Liver (tissue), 9 donors: Measurements from ENCODE around the gene ANXA6. TPM values are rescaled to one million over a fixed set of nuclear protein-coding genes. Genes with fewer than 3 reads are reported as not detected.

ENCODE experiments used
- DNase-seq: peaks from one replicate; pipeline ENCODE4 v3.0.0-alpha.2; 2017; ENCODE audit warnings: low spot score
- H3K27ac ChIP-seq, 2 donors: one replicate each; pipeline ENCODE4 v1.7.0; 2013; ENCODE audit warnings: inconsistent platforms in 2 of 2, low read length in 2 of 2, control low read depth in 1 of 2, low read depth in 1 of 2, mild to moderate bottlenecking in 1 of 2
- H3K27me3 ChIP-seq, 4 donors: one replicate each; pipeline versions ENCODE4 v1.6.1 to v1.7.0; 2013; ENCODE audit warnings: low read length in 3 of 4, inconsistent platforms in 1 of 4, mild to moderate bottlenecking in 1 of 4, moderate library complexity in 1 of 4; ENCODE audit not compliant: control insufficient read depth in 4 of 4, insufficient read depth in 4 of 4
- H3K36me3 ChIP-seq, 4 donors: one replicate each; pipeline versions ENCODE4 v1.6.1 to v1.7.0; 2013; ENCODE audit warnings: low read length in 3 of 4, mild to moderate bottlenecking in 3 of 4, low read depth in 1 of 4, moderate library complexity in 1 of 4; ENCODE audit not compliant: control insufficient read depth in 4 of 4, insufficient read depth in 3 of 4
- H3K4me1 ChIP-seq, 4 donors: one replicate each; pipeline versions ENCODE4 v1.6.1 to v1.7.0; 2013; ENCODE audit warnings: low read length in 3 of 4, mild to moderate bottlenecking in 3 of 4, moderate library complexity in 1 of 4; ENCODE audit not compliant: control insufficient read depth in 4 of 4, insufficient read depth in 4 of 4
- H3K4me3 ChIP-seq, 3 donors: one replicate each; pipeline versions ENCODE4 v1.6.1 to v1.7.0; 2013; ENCODE audit warnings: low read length in 3 of 3, control low read depth in 1 of 3, low read depth in 1 of 3, mild to moderate bottlenecking in 1 of 3
- H3K9ac ChIP-seq, 2 donors: one replicate each; pipeline ENCODE4 v1.7.0; 2013; ENCODE audit warnings: low read length in 2 of 2, mild to moderate bottlenecking in 2 of 2, moderate library complexity in 2 of 2, control low read depth in 1 of 2, low read depth in 1 of 2
- H3K9me3 ChIP-seq, 4 donors: one replicate each; pipeline versions ENCODE4 v1.6.1 to v1.7.0; 2013; ENCODE audit warnings: low read length in 3 of 4; ENCODE audit not compliant: control insufficient read depth in 4 of 4
- CTCF ChIP-seq: fragments of 150-350 bp; IDR thresholded peaks from 2 replicates; pipeline ENCODE4 v1.5.1; 2017; ENCODE audit warnings: improper control_type of control experiment, low read depth, low read length; ENCODE audit not compliant: missing input control
- EGR1 ChIP-seq, 2 donors: IDR thresholded peaks; 2 replicates each; pipeline ENCODE4 v1.6.1; 2016 to 2018; ENCODE audit warnings: antibody characterized with exemption in 2 of 2, low read depth in 2 of 2
- FOXA1 ChIP-seq: IDR thresholded peaks from 2 replicates; pipeline ENCODE4 v1.6.1; 2016; ENCODE audit warnings: antibody characterized with exemption
- FOXA2 ChIP-seq: IDR thresholded peaks from 2 replicates; pipeline ENCODE4 v1.6.1; 2016; ENCODE audit warnings: antibody characterized with exemption
- GABPA ChIP-seq, 2 donors: IDR thresholded peaks in 1 of 2; conservative IDR thresholded peaks in 1 of 2; 2 replicates each; pipeline ENCODE4 v1.6.1; 2016; ENCODE audit warnings: antibody characterized with exemption in 2 of 2, mild to moderate bottlenecking in 1 of 2, moderate library complexity in 1 of 2
- HNF4A ChIP-seq, 2 donors: conservative IDR thresholded peaks; 2 replicates each; pipeline ENCODE4 v1.6.1; 2016; ENCODE audit warnings: antibody characterized with exemption in 2 of 2, mild to moderate bottlenecking in 2 of 2
- HNF4G ChIP-seq: IDR thresholded peaks from 2 replicates; pipeline ENCODE4 v1.6.1; 2016; ENCODE audit warnings: antibody characterized with exemption
- JUND ChIP-seq, 2 donors: IDR thresholded peaks; 2 replicates each; pipeline ENCODE4 v1.6.1; 2016; ENCODE audit warnings: antibody characterized with exemption in 2 of 2
- MAX ChIP-seq: IDR thresholded peaks from 2 replicates; pipeline ENCODE4 v1.6.1; 2016; ENCODE audit warnings: antibody characterized with exemption
- NR2F2 ChIP-seq: IDR thresholded peaks from 2 replicates; pipeline ENCODE4 v1.6.1; 2016; ENCODE audit warnings: antibody characterized with exemption
- RAD21 ChIP-seq, 2 donors: IDR thresholded peaks; 2 replicates each; pipeline ENCODE4 v1.6.1; 2016; ENCODE audit warnings: antibody characterized with exemption in 2 of 2, mild to moderate bottlenecking in 2 of 2
- RXRA ChIP-seq, 2 donors: IDR thresholded peaks; 2 replicates each; pipeline ENCODE4 v1.6.1; 2017 to 2018; ENCODE audit warnings: antibody characterized with exemption in 2 of 2, mild to moderate bottlenecking in 1 of 2
- SP1 ChIP-seq: IDR thresholded peaks from 2 replicates; pipeline ENCODE4 v1.6.1; 2018; ENCODE audit warnings: antibody characterized with exemption, mild to moderate bottlenecking
- TAF1 ChIP-seq: conservative IDR thresholded peaks from 2 replicates; pipeline ENCODE4 v1.6.1; 2016; ENCODE audit warnings: antibody characterized with exemption, mild to moderate bottlenecking
- YY1 ChIP-seq: IDR thresholded peaks from 2 replicates; pipeline ENCODE4 v1.6.1; 2016; ENCODE audit warnings: antibody characterized with exemption, mild to moderate bottlenecking
- WGBS: extraction: QIAGEN DNeasy Blood & Tissue Kit; methylation state at CpG from one replicate; pipeline ENCODE4 v1.1.7; 2013; 5-methylcytosine and 5-hydroxymethylcytosine counted together
- polyA plus RNA-seq, 2 donors: library from polyadenylated mRNA; stranded (reverse) in 1 of 2; unstranded in 1 of 2; fragments of 200-250 nt in 1 of 2; fragments of >200 nt in 1 of 2; fragmentation: Nextera tagmentation in 1 of 2; extraction: Ambion mirVana in 1 of 2; gene quantifications; one replicate each; pipeline versions ENCODE4 v1.2.1 to v1.2.3, GENCODE V29; 2013 to 2015
- total RNA-seq, 2 donors: library from RNA; depleted of rRNA; stranded (reverse); fragments of >200 nt; gene quantifications; one replicate each; pipeline ENCODE4 v1.2.3, GENCODE V29; 2014
- TF ChIP-seq, protein P1 (sequence below): IDR thresholded peaks from 2 replicates; pipeline ENCODE4 v1.6.1; 2016; ENCODE audit warnings: antibody characterized with exemption
- TF ChIP-seq, protein P2 (sequence below): IDR thresholded peaks from 2 replicates; pipeline ENCODE4 v1.6.1; 2016; ENCODE audit warnings: antibody characterized with exemption
- TF ChIP-seq, protein P3 (sequence below): IDR thresholded peaks from 2 replicates; pipeline ENCODE4 v1.6.1; 2016; ENCODE audit warnings: antibody characterized with exemption, mild to moderate bottlenecking
- donor health status: healthy.
- donor health status: healthy.
- donor health status: healthy.
- donor health status: healthy.
- donor health status: healthy.

Gene ANXA6
- total and polyA plus RNA-seq, 4 donors: 52.7 to 215 (median 126) TPM

GRCh38 chr5:151139646-151140045, 17.9 kb downstream of the ANXA6 start:
- no peaks in the 10 kb centered on the region for H3K27me3 ChIP-seq
- 93% methylated on average over 3 of the region's 3 CpGs for WGBS
- H3K4me1 ChIP-seq: peaks cover 0 to 3% (median 0%) of the 10 kb centered on the region in 4 donors
- no peaks in the 10 kb centered on the region for H3K9me3 ChIP-seq
- TF ChIP-seq CTCF: no peak
- DNase-seq: no peak
- H3K4me3 ChIP-seq: no peak overlapping the region
- no peak overlapping the region for H3K27ac ChIP-seq
- no peak overlapping the region for H3K9ac ChIP-seq
- H3K36me3 ChIP-seq: peaks cover 14 to 67% (median 54%) of the 10 kb centered on the region in 4 donors

DNA sequence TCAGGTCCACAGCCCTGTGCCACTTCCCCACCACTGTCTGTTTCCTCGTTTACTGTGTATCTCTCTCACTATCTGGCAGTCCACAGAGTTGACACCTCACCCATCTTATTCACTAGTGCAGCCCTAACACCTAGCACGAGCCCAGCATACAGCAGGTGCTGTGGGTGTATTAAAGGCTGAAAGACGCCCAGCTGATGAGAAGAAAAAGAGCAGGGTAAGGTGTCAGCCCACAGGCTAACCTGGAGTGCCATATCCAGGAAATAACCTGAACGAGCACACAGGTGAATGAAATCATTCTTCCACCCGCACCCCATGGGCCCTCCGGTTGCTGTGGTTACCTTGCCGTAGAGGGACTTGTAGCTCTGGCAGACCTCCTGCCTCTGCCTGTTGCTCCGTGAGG, 18.6 kb downstream of the ANXA6 start:
- TF ChIP-seq HNF4A (conservative IDR thresholded peaks at IDR 0.05) (no peak), FOXA1 (no peak), JUND (IDR thresholded peaks at IDR 0.05) (no peak), EGR1 (IDR thresholded peaks at IDR 0.05; ENCODE audit: low read depth in 2 of 2) (no peak), YY1 (no peak), NR2F2 (no peak), GABPA (IDR thresholded peaks at IDR 0.05 in 1 of 2, conservative IDR thresholded peaks at IDR 0.05 in 1 of 2) (no peak), MAX (no peak), RXRA (IDR thresholded peaks at IDR 0.05) (no peak), SP1 (no peak), TAF1 (no peak), RAD21 (IDR thresholded peaks at IDR 0.05) (no peak), FOXA2 (no peak), CTCF (no peak), HNF4G (no peak)
- TF ChIP-seq, protein P1, sequence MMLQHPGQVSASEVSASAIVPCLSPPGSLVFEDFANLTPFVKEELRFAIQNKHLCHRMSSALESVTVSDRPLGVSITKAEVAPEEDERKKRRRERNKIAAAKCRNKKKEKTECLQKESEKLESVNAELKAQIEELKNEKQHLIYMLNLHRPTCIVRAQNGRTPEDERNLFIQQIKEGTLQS: no peak
- TF ChIP-seq, protein P2, sequence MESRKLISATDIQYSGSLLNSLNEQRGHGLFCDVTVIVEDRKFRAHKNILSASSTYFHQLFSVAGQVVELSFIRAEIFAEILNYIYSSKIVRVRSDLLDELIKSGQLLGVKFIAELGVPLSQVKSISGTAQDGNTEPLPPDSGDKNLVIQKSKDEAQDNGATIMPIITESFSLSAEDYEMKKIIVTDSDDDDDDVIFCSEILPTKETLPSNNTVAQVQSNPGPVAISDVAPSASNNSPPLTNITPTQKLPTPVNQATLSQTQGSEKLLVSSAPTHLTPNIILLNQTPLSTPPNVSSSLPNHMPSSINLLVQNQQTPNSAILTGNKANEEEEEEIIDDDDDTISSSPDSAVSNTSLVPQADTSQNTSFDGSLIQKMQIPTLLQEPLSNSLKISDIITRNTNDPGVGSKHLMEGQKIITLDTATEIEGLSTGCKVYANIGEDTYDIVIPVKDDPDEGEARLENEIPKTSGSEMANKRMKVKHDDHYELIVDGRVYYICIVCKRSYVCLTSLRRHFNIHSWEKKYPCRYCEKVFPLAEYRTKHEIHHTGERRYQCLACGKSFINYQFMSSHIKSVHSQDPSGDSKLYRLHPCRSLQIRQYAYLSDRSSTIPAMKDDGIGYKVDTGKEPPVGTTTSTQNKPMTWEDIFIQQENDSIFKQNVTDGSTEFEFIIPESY: no peak
- TF ChIP-seq, protein P3, sequence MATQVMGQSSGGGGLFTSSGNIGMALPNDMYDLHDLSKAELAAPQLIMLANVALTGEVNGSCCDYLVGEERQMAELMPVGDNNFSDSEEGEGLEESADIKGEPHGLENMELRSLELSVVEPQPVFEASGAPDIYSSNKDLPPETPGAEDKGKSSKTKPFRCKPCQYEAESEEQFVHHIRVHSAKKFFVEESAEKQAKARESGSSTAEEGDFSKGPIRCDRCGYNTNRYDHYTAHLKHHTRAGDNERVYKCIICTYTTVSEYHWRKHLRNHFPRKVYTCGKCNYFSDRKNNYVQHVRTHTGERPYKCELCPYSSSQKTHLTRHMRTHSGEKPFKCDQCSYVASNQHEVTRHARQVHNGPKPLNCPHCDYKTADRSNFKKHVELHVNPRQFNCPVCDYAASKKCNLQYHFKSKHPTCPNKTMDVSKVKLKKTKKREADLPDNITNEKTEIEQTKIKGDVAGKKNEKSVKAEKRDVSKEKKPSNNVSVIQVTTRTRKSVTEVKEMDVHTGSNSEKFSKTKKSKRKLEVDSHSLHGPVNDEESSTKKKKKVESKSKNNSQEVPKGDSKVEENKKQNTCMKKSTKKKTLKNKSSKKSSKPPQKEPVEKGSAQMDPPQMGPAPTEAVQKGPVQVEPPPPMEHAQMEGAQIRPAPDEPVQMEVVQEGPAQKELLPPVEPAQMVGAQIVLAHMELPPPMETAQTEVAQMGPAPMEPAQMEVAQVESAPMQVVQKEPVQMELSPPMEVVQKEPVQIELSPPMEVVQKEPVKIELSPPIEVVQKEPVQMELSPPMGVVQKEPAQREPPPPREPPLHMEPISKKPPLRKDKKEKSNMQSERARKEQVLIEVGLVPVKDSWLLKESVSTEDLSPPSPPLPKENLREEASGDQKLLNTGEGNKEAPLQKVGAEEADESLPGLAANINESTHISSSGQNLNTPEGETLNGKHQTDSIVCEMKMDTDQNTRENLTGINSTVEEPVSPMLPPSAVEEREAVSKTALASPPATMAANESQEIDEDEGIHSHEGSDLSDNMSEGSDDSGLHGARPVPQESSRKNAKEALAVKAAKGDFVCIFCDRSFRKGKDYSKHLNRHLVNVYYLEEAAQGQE: no peak
- Histone ChIP-seq H3K27ac (no peak overlapping the region), H3K36me3 (peaks cover 12 to 72% (median 59%) of the 10 kb centered on the region in 4 donors), H3K4me1 (peaks cover 0 to 3% (median 0%) of the 10 kb centered on the region in 4 donors), H3K9me3 (no peaks in the 10 kb centered on the region), H3K4me3 (no peak overlapping the region), H3K27me3 (no peaks in the 10 kb centered on the region), H3K9ac (no peak overlapping the region)
- 92% methylated on average over 8 of the region's 8 CpGs for WGBS
- DNase-seq: no peak
